Esophagus muscularis mucosa (tissue), 3 donors: ENCODE data around the gene MYO15B.

Experiments used
- CTCF ChIP-seq, 3 experiments: fragments of 200-600 bp in 2 of 3; fragments of 450-650 bp in 1 of 3; sonication (generic) in 2 of 3; IDR thresholded peaks; one replicate each; pipeline ENCODE4 v1.5.1; 2017 to 2019; ENCODE audit warnings: antibody characterized with exemption in 3 of 3, mild to moderate bottlenecking in 2 of 3, moderate library complexity in 1 of 3
- POLR2A ChIP-seq: fragments of 450-650 bp; IDR thresholded peaks from one replicate; pipeline ENCODE4 v1.6.1; 2017; ENCODE audit warnings: antibody characterized with exemption, moderate library complexity, mild to moderate bottlenecking, low read depth
- POLR2AphosphoS5 ChIP-seq, 2 donors: sonication (generic); formaldehyde crosslinking; IDR thresholded peaks; one replicate each; pipeline ENCODE4 v1.6.1; 2017; ENCODE audit warnings: antibody characterized with exemption in 2 of 2

GRCh38 chr17:75631353-75631752 lies 43.8 kb downstream of the MYO15B start:
- TF ChIP-seq POLR2AphosphoS5 (IDR thresholded peaks at IDR 0.05) (no peak), CTCF (IDR thresholded peaks at IDR 0.05) (no peak), POLR2A (no peak)
